HCT116 (cell line): ENCODE measurements around the gene TMC1.
A peak's percentile ranks its signal among the peaks of the same experiment; 100 is the strongest.

Experiments used
- ELF1 ChIP-seq: IDR thresholded peaks from 2 replicates; pipeline ENCODE4 v1.6.1; 2012; ENCODE audit warnings: low read depth, borderline replicate concordance
- EZH2 ChIP-seq: fragments of 200-600 bp; sonication (generic); IDR thresholded peaks from 2 replicates; pipeline ENCODE4 v1.6.1; 2017; ENCODE audit warnings: antibody characterized with exemption, mixed run types
- POLR2A ChIP-seq: IDR thresholded peaks from 2 replicates; pipeline ENCODE4 v1.7.0; 2011; ENCODE audit warnings: borderline replicate concordance; ENCODE audit not compliant: insufficient read depth, insufficient read length; ENCODE audit errors: extremely low read depth
- RAD21 ChIP-seq: IDR thresholded peaks from 2 replicates; pipeline ENCODE4 v1.6.1; 2012; ENCODE audit warnings: low read depth, mild to moderate bottlenecking
- SP1 ChIP-seq: IDR thresholded peaks from 2 replicates; pipeline ENCODE4 v1.6.1; 2012; ENCODE audit warnings: low read depth
- TCF7L2 ChIP-seq: IDR thresholded peaks from 2 replicates; pipeline ENCODE4 v1.7.0; 2011; ENCODE audit warnings: borderline replicate concordance, inconsistent platforms; ENCODE audit not compliant: insufficient read depth, insufficient read length; ENCODE audit errors: extremely low read depth
- YY1 ChIP-seq: IDR thresholded peaks from 2 replicates; pipeline ENCODE4 v1.6.1; 2011; ENCODE audit warnings: low read length, low read depth, moderate library complexity, mild to moderate bottlenecking; ENCODE audit not compliant: insufficient replicate concordance; ENCODE audit errors: extremely low read depth
- TF ChIP-seq, protein P1 (sequence below), 3 experiments: fragments of 200-600 bp in 1 of 3; sonication (generic) in 1 of 3; IDR thresholded peaks in 2 of 3; conservative IDR thresholded peaks in 1 of 3; 2 replicates each; pipeline ENCODE4 v1.5.1; 2012 to 2017; ENCODE audit warnings: low read depth in 2 of 3, low read length in 2 of 3, antibody characterized with exemption in 1 of 3, borderline replicate concordance in 1 of 3, control low read depth in 1 of 3, mild to moderate bottlenecking in 1 of 3, mixed read lengths in 1 of 3, mixed run types in 1 of 3, moderate library complexity in 1 of 3; ENCODE audit not compliant: insufficient read depth in 1 of 3
- TF ChIP-seq, protein P2 (sequence below): IDR thresholded peaks from 2 replicates; pipeline ENCODE4 v1.6.1; 2012; ENCODE audit warnings: low read depth
- TF ChIP-seq, protein P3 (sequence below): IDR thresholded peaks from 2 replicates; pipeline ENCODE4 v1.6.1; 2012

DNA sequence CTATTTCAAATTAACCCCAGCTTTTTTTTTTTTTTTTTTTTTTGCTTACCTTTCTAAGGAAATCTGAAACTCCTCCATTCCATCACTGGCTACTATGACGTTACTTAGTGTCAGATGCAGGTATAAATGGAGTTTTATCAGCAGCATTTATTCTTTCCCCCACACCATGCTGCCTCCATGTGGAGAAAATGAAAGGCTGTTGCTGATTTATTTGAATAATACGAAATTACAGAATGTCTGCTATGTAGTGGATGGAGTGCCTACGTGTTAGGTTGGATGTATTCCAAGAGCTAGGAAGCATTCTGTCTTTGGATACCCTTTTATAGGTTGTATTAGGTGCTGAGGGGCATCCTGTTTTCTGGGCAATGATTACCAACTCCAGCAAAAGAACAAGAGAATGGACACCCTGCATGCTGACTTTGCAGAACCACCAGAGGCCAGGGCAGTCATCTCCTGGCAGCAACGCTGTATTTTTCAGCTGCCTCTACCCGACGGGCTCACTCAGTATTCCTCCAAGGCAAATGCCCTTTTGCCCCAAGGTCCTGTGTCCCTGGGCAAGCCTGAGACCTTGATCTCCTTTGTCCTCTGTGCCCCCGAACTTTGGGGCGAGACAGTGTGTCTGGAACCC, 232.0 kb downstream of the TMC1 start:
- TF ChIP-seq ELF1: no peak
- TF ChIP-seq, protein P1, sequence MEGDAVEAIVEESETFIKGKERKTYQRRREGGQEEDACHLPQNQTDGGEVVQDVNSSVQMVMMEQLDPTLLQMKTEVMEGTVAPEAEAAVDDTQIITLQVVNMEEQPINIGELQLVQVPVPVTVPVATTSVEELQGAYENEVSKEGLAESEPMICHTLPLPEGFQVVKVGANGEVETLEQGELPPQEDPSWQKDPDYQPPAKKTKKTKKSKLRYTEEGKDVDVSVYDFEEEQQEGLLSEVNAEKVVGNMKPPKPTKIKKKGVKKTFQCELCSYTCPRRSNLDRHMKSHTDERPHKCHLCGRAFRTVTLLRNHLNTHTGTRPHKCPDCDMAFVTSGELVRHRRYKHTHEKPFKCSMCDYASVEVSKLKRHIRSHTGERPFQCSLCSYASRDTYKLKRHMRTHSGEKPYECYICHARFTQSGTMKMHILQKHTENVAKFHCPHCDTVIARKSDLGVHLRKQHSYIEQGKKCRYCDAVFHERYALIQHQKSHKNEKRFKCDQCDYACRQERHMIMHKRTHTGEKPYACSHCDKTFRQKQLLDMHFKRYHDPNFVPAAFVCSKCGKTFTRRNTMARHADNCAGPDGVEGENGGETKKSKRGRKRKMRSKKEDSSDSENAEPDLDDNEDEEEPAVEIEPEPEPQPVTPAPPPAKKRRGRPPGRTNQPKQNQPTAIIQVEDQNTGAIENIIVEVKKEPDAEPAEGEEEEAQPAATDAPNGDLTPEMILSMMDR (IDR thresholded peaks at IDR 0.05 in 2 of 3, conservative IDR thresholded peaks at IDR 0.05 in 1 of 3; ENCODE audit: borderline replicate concordance in 1 of 3, insufficient read depth in 1 of 3, low read depth in 2 of 3, low read length in 2 of 3): peak in 2 of 3 experiments; percentile 41 to 46; a peak in 3 of 6 replicates
- TF ChIP-seq RAD21: peak; percentile 75
- TF ChIP-seq SP1: no peak
- no peak for TF ChIP-seq EZH2
- TF ChIP-seq, protein P2, sequence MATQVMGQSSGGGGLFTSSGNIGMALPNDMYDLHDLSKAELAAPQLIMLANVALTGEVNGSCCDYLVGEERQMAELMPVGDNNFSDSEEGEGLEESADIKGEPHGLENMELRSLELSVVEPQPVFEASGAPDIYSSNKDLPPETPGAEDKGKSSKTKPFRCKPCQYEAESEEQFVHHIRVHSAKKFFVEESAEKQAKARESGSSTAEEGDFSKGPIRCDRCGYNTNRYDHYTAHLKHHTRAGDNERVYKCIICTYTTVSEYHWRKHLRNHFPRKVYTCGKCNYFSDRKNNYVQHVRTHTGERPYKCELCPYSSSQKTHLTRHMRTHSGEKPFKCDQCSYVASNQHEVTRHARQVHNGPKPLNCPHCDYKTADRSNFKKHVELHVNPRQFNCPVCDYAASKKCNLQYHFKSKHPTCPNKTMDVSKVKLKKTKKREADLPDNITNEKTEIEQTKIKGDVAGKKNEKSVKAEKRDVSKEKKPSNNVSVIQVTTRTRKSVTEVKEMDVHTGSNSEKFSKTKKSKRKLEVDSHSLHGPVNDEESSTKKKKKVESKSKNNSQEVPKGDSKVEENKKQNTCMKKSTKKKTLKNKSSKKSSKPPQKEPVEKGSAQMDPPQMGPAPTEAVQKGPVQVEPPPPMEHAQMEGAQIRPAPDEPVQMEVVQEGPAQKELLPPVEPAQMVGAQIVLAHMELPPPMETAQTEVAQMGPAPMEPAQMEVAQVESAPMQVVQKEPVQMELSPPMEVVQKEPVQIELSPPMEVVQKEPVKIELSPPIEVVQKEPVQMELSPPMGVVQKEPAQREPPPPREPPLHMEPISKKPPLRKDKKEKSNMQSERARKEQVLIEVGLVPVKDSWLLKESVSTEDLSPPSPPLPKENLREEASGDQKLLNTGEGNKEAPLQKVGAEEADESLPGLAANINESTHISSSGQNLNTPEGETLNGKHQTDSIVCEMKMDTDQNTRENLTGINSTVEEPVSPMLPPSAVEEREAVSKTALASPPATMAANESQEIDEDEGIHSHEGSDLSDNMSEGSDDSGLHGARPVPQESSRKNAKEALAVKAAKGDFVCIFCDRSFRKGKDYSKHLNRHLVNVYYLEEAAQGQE: no peak
- TF ChIP-seq TCF7L2: no peak
- TF ChIP-seq POLR2A: no peak
- no peak for TF ChIP-seq YY1
- TF ChIP-seq, protein P3, sequence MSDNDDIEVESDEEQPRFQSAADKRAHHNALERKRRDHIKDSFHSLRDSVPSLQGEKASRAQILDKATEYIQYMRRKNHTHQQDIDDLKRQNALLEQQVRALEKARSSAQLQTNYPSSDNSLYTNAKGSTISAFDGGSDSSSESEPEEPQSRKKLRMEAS: no peak
